Panc1 (cell line): ENCODE measurements around the gene RGS14. TPM values are rescaled to one million over a fixed set of nuclear protein-coding genes. Genes with fewer than 3 reads are reported as not detected.

Experiments used
- ATAC-seq: fragments of 200-7000 bp; cut with Tn5 transposase; 2 replicates; pipeline ENCODE4 v1.9.1; 2020; ENCODE audit warnings: mild to moderate bottlenecking, moderate library complexity
- BruUV-seq: library from RNA; stranded (reverse); fragments of 400-500 nt; replicated peaks from 2 replicates; lab custom pipeline; 2021; lab: Mats Ljungman, UMichigan
- CTCF ChIA-PET: fragments of 300-600 bp; sonication (Branson Sonifier 250); formaldehyde crosslinking; loops from one replicate; lab custom pipeline; 2022; ENCODE audit warnings: antibody characterized with exemption; lab: Charles Lee
- POLR2A ChIA-PET: fragments of 300-600 bp; sonication (Branson Sonifier 250); formaldehyde crosslinking; loops from one replicate; lab custom pipeline; 2022; ENCODE audit warnings: antibody characterized with exemption; lab: Charles Lee
- DNase-seq: peaks from one replicate; pipeline ENCODE4 v3.0.0-alpha.2; 2010; ENCODE audit warnings: low read depth, low spot score
- H3K27ac ChIP-seq: 2 replicates; pipeline ENCODE4 v1.5.1; 2011; ENCODE audit warnings: mild to moderate bottlenecking, low read length, inconsistent platforms
- H3K27me3 ChIP-seq: fragments of 200-500 bp; sonication (Bioruptor generic); 2 replicates; pipeline ENCODE4 v1.6.0; 2014; ENCODE audit warnings: low read length, inconsistent platforms; ENCODE audit not compliant: control insufficient read depth, insufficient read depth
- H3K36me3 ChIP-seq: fragments of 200-500 bp; sonication (Bioruptor generic); 2 replicates; pipeline ENCODE4 v1.5.1; 2014; ENCODE audit warnings: inconsistent platforms, mild to moderate bottlenecking, low read length, moderate library complexity; ENCODE audit not compliant: control insufficient read depth, insufficient read depth
- H3K4me1 ChIP-seq: 2 replicates; pipeline ENCODE4 v1.5.1; 2011; ENCODE audit warnings: inconsistent platforms, mild to moderate bottlenecking, low read length, moderate library complexity; ENCODE audit not compliant: control insufficient read depth, insufficient read depth
- H3K4me3 ChIP-seq, 2 experiments: 2 replicates each; pipeline ENCODE4 v1.5.1; 2011 to 2012; ENCODE audit warnings: low read depth in 2 of 2, low read length in 2 of 2, mild to moderate bottlenecking in 2 of 2, inconsistent platforms in 1 of 2, moderate library complexity in 1 of 2
- H3K9me3 ChIP-seq: fragments of 200-500 bp; sonication (Bioruptor generic); 2 replicates; pipeline ENCODE4 v1.5.1; 2014; ENCODE audit warnings: low read depth, mild to moderate bottlenecking, inconsistent platforms, low read length, moderate library complexity; ENCODE audit not compliant: control insufficient read depth, insufficient read depth
- POLR2AphosphoS5 ChIP-seq: IDR thresholded peaks from 2 replicates; pipeline ENCODE4 v1.6.1; 2012; ENCODE audit warnings: mild to moderate bottlenecking, low read depth, low read length, moderate library complexity
- SIN3A ChIP-seq: IDR thresholded peaks from 2 replicates; pipeline ENCODE4 v1.6.1; 2012; ENCODE audit warnings: low read depth, mild to moderate bottlenecking, low read length, moderate library complexity, borderline replicate concordance; ENCODE audit not compliant: insufficient read depth
- TCF7L2 ChIP-seq: IDR thresholded peaks from 2 replicates; pipeline ENCODE4 v1.6.1; 2011; ENCODE audit warnings: mild to moderate bottlenecking, low read depth, low read length, inconsistent platforms
- in situ Hi-C: cut with HindIII; loops from 2 replicates; pipeline ENCODE4 v1.10.0; 2016; ENCODE audit warnings: low sequenced_read_pairs, low pct_unique_long_range_greater_than_20kb
- intact Hi-C: fragments of 100-400 bp; cut with micrococcal nuclease; formaldehyde crosslinking; loops from one replicate; pipeline ENCODE4 v1.10.0; 2022; ENCODE audit not compliant: unreplicated experiment
- total RNA-seq: library from RNA; stranded (reverse); gene quantifications from one replicate; pipeline ENCODE4 v1.2.1, GENCODE V29; 2021; ENCODE audit not compliant: unreplicated experiment
- TF ChIP-seq, protein P1 (sequence below), 2 experiments: IDR thresholded peaks; 2 replicates each; pipeline ENCODE4 v1.6.1; 2011 to 2012; ENCODE audit warnings: low read depth in 2 of 2, control low read depth in 1 of 2, low read length in 1 of 2, mild to moderate bottlenecking in 1 of 2, moderate library complexity in 1 of 2; ENCODE audit not compliant: insufficient read depth in 1 of 2
- TF ChIP-seq, protein P2 (sequence below): fragments of 450-650 bp; IDR thresholded peaks from 2 replicates; pipeline ENCODE4 v1.5.1; 2017; ENCODE audit warnings: mild to moderate bottlenecking

Gene RGS14
- total RNA-seq, 1 experiment from 2014 or later = 13.5 TPM

GRCh38 chr5:177405312-177405711 is 47.6 kb downstream of the RGS14 start:
- POLR2A ChIA-PET = no interaction called here
- H3K9me3 ChIP-seq = no peaks in the 10 kb centered on the region
- no peak overlapping the region for H3K4me3 ChIP-seq
- H3K27ac ChIP-seq = no peak overlapping the region; the same call in 1 of the 2 replicates
- H3K27me3 ChIP-seq = no peaks in the 10 kb centered on the region
- H3K36me3 ChIP-seq = no peaks in the 10 kb centered on the region
- ATAC-seq (no peak), DNase-seq (no peak)
- intact Hi-C loops (no loop called here), in situ Hi-C loops (no loop called here)
- CTCF ChIA-PET = interaction anchor here (1.0 to 1.3 kb wide), 2 partner anchors 35 to 44 kb away, joined by 3 to 5 read pairs; no protein-coding TSS in a partner anchor
- BruUV-seq = no TSS peak
- TF ChIP-seq TCF7L2 (no peak), POLR2AphosphoS5 (no peak), SIN3A (no peak)
- TF ChIP-seq, protein P1, sequence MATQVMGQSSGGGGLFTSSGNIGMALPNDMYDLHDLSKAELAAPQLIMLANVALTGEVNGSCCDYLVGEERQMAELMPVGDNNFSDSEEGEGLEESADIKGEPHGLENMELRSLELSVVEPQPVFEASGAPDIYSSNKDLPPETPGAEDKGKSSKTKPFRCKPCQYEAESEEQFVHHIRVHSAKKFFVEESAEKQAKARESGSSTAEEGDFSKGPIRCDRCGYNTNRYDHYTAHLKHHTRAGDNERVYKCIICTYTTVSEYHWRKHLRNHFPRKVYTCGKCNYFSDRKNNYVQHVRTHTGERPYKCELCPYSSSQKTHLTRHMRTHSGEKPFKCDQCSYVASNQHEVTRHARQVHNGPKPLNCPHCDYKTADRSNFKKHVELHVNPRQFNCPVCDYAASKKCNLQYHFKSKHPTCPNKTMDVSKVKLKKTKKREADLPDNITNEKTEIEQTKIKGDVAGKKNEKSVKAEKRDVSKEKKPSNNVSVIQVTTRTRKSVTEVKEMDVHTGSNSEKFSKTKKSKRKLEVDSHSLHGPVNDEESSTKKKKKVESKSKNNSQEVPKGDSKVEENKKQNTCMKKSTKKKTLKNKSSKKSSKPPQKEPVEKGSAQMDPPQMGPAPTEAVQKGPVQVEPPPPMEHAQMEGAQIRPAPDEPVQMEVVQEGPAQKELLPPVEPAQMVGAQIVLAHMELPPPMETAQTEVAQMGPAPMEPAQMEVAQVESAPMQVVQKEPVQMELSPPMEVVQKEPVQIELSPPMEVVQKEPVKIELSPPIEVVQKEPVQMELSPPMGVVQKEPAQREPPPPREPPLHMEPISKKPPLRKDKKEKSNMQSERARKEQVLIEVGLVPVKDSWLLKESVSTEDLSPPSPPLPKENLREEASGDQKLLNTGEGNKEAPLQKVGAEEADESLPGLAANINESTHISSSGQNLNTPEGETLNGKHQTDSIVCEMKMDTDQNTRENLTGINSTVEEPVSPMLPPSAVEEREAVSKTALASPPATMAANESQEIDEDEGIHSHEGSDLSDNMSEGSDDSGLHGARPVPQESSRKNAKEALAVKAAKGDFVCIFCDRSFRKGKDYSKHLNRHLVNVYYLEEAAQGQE (IDR thresholded peaks at IDR 0.05; ENCODE audit: insufficient read depth in 1 of 2, low read depth in 2 of 2, low read length in 1 of 2) = no peak
- TF ChIP-seq, protein P2, sequence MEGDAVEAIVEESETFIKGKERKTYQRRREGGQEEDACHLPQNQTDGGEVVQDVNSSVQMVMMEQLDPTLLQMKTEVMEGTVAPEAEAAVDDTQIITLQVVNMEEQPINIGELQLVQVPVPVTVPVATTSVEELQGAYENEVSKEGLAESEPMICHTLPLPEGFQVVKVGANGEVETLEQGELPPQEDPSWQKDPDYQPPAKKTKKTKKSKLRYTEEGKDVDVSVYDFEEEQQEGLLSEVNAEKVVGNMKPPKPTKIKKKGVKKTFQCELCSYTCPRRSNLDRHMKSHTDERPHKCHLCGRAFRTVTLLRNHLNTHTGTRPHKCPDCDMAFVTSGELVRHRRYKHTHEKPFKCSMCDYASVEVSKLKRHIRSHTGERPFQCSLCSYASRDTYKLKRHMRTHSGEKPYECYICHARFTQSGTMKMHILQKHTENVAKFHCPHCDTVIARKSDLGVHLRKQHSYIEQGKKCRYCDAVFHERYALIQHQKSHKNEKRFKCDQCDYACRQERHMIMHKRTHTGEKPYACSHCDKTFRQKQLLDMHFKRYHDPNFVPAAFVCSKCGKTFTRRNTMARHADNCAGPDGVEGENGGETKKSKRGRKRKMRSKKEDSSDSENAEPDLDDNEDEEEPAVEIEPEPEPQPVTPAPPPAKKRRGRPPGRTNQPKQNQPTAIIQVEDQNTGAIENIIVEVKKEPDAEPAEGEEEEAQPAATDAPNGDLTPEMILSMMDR = no peak
- peaks cover 10% of the 10 kb centered on the region for H3K4me1 ChIP-seq

DNA sequence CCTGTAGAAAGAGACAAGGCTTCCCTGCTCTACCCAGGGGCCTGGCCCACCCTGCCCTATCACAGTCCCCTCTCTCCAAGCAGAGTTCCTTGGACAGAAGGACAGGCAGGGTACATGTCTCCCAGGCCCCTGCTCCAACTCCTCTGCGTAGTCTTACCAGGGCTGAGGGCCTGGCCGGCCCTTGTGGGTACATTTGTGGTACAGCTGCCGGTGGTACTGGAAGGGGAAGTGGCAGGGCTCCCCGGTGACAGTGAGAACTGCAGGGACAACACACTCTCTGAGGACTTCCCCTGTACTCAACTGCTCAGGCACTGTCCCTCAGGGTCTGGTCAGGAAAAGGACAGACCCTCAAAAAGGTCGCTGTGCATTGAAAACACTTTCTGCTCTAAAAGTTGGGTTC is 48.1 kb downstream of the RGS14 start:
- H3K36me3 ChIP-seq = no peaks in the 10 kb centered on the region
- in situ Hi-C loops (no loop called here), intact Hi-C loops (no loop called here)
- peaks cover 10% of the 10 kb centered on the region for H3K4me1 ChIP-seq
- POLR2A ChIA-PET = no interaction called here
- H3K9me3 ChIP-seq = no peaks in the 10 kb centered on the region
- H3K4me3 ChIP-seq = no peak overlapping the region
- H3K27me3 ChIP-seq = no peaks in the 10 kb centered on the region
- no peak for ATAC-seq
- H3K27ac ChIP-seq = no peak overlapping the region
- DNase-seq = no peak
- CTCF ChIA-PET = no interaction called here
- TF ChIP-seq, protein P2 = no peak
- TF ChIP-seq, protein P1 (IDR thresholded peaks at IDR 0.05; ENCODE audit: insufficient read depth in 1 of 2, low read depth in 2 of 2, low read length in 1 of 2) = no peak
- TF ChIP-seq SIN3A (no peak), TCF7L2 (no peak), POLR2AphosphoS5 (no peak)
- BruUV-seq = no TSS peak
